NCI-H2107 treated with DMSO at 0.1 percent for 48 hours (cell line): ENCODE measurements around the gene FHOD3.

ENCODE experiments used
- DNase-seq: peaks from one replicate; lab custom pipeline; 2025; ENCODE audit not compliant: unreplicated experiment; lab: John Stamatoyannopoulos, UW

The FHOD3 gene

DNA sequence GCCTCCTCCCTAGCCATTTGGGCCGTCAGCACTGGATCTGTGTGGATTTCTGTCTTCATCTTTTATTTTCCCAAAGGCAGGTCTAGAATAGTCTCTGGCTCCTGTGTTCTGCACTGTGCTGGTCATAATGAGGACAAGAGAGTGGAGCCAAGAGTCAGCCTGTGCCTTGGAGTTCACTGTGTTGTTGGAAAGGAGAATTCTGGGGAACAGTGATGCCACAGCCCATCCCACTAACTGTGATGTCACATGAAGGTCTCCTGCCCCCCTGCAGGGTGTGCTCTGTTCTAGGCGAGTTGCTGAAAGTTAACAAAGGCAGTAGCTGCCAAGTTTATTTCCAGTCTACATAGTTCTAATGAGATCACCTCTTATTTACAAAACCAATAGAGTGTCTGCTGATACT is 282.8 kb downstream of the FHOD3 start:
- no peak for DNase-seq

DNA sequence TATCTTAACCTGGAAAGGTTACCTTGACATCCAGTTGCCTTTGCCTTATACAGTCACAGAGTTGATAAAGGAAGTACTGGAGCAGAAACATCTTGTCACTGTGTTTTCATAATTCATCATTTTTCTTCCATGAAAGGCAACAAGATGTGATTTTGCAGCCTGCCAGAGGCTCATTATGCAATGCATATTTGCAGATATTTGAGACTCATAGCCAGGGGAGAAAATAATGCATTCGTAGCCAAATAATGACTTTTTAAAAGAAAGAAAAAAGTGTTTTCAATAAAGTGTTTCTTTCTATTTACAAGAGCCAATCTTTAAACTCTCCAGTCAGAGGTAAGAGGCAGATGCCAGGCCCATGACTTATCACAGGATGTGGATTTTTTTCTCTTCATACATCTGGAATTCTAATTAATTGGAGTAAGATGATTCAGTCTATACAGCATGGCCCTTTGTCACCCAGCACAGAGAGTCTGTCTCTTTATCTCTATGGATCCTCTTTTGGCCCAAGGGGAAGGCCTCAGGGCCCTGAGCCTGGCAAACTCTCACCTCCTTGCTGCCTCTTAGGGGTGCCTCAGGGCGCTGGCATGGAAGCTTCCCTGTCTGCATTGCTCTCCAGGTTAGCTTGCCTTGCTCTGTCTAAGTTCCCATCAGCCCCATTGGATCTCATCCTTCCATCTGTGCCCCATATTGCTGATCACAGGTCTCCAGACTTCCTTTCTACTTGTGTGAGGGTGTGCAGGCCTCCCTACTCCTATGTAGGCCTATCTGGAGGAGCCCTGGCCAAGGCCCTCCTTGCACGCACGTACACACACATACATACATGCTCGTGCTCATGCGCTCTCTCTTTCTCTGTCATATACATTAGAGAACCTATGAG is 283.6 kb downstream of the FHOD3 start:
- no peak for DNase-seq

DNA sequence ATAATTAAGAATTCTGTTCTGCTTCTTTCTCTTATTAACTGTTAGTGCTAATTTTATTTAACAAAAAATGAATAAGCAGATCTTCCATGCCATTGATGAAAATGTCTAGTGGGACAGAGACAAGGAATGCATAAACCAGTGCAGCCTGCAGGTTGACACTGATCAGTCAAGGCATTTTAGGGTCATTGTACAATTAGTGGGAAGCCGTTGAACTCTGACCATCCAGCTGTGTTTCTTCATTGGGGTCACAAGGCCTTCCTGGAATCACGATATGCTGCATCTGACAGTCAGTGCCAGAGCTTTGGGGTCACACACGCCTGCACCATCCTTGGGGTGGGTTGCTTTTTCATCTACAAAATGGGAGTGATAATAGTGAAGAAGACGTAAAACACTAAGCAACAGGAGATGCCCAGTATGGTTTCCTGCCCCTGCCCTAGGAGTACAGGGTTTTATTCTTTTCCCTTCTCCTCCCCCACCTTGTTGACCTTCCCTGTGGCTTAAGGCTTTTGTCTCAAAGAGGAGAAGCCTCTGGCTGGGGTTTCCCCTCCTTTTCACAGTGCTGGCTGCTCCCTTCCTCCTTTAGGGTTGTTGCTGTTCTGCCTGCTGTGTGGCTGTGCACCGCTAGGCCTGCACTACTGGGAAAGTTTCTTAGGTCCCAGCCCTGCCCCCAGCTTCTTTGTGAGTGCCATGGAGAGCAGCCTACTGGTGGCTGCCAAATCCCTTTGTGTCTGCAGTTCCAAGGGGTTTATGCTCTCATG is 285.7 kb downstream of the FHOD3 start:
- no peak for DNase-seq

DNA sequence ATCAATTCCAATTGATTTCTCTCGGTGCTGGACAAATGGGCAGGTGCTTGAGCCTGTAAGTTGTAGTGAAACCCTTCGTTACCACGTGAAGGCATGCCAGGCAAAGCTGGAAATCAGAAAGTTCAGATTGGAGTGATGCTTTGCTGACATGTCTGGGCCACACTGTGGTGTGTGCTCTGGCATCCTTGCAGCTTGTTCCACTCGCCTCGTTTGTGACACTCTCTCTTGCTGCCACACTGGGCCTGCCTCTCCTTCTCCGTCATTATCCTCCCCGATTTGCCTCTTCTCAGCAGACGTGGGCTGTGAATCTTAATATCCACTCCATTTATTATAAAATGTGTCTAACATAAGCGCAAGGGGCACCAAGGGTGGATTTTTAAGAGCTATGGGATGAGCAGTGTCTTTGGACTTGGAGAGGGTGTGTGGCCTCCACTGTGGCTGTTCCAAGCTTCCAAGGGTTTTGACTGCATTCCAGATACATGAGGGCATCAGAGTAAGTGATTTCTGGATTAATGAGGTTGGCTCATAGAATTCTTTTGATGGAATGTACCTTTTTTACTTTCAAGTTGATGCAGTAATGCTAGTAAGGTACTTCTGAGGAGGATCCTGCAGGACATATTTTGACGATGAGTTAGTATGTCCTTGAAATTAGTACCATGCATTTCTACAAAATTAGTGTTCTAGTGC is 292.5 kb downstream of the FHOD3 start:
- no peak for DNase-seq

DNA sequence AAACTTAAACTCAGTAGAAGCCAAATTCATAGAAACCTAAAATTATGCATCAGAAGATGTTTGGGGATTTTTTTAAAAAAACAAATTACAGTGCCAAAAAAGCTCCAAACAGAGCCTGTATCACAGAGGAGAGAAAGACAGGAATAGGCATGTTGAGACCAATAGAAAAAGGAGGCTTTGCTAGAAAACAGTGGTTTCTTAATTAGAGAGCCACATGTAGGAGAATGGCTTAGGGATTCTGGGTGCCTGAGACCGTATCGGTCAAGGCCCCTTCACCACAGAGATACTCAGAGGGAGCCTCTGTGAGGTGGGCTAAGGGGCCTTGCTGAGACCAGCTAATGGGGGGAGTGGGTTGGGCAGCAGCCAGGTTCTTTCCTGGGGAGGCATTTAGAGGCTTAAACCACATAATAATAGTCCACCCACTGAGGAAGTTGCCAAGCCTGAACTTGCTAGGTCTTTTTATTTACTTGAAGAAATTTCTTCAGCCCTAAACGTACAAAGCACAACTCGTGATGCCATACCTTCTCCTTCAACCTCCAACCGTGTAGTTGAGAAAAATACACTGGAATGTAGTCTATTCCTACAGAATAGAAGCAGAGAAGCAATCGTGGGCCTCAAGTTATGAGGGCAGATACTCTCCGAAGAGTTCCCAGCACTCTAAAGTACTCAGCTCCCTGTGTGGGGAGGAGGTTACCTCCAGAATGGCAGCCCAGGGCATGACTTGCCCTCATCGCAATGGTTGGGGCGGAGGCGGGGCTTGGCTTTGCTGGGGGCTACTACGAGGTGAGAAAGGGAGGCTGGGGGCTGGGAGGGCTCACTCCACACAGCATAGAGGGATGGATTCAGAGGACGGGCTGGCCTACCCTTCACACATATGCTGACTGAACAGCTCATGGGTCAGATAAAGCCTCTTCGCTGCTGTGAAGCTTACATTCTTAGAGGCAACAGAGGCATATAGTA is 293.4 kb downstream of the FHOD3 start:
- no peak for DNase-seq

DNA sequence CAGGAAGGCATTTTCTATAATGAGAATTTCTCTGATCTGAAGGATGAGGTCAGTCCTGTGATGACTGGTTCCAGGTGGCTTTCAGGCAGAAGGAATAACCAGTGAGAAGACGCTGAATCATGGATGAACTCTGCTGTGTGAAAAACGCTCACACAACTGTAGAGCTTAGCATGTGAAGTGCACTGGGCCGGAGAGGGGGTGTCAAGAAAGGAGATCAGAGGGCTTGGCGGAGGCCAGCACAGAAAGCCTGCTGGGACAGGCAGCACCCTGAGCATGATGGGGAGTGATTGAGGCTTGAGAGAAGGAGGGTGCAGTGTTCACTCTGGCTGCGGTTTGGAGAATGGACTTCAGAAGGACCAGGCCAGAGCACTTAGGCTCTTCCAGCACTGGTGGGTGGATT is 294.8 kb downstream of the FHOD3 start:
- DNase-seq, result no peak

DNA sequence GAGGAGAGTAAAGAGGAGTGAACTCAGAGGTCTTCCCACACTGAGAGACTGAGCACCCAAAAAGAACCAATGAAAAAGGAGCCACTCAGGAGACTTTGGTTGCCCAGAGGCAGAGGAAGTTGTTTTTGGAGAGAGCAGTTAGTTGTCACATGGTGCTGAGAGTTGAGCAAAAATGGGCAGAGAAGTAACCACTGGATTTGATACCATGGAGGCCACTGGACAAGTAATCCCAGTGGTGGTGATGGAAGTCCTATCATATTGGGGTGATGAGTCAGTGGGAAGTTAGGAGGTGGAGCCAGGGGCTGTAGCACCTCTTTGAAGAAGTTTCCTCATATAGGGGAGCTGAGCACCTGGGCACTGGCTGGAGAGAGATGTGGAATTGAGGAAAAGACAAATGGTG is 295.5 kb downstream of the FHOD3 start:
- DNase-seq, result no peak

DNA sequence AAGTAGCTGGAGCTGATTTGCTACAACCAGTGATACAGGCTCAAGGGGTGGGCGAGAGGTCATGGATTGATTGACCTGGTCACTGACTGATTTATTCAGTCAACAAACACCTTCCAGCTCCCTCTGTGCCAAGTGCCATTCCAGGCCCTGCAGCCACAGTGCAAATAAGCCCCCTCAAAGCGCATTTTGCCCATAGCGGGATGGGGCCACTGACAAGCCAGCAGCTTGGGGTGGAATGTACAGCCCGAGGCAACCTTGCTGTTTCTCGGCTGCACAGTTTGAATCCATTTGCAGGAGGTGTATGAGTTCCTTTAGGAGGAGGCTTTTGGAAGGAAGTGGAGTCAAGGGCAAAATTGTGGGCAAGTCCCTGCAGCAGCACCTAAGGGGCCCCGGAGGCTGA is 296.1 kb downstream of the FHOD3 start:
- DNase-seq, result no peak

DNA sequence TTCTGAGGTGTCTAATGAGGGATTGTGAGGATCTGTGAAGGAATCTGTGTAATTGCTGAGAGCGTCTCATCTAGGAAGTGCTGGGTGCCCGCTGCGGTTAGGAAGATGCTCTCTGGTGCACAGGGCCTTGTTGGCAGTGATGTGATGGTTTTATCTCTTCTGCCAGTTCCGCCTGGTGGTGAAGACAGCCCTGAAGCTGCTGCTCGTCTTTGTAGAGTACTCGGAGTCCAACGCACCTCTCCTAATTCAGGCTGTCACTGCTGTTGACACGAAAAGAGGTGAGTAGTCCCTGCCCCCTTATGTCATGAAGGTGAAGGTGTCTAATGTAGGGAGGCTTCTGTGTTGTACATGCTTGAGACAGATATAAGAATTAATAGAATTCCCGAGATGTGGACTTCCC is 297.1 kb downstream of the FHOD3 start:
- DNase-seq, result no peak

DNA sequence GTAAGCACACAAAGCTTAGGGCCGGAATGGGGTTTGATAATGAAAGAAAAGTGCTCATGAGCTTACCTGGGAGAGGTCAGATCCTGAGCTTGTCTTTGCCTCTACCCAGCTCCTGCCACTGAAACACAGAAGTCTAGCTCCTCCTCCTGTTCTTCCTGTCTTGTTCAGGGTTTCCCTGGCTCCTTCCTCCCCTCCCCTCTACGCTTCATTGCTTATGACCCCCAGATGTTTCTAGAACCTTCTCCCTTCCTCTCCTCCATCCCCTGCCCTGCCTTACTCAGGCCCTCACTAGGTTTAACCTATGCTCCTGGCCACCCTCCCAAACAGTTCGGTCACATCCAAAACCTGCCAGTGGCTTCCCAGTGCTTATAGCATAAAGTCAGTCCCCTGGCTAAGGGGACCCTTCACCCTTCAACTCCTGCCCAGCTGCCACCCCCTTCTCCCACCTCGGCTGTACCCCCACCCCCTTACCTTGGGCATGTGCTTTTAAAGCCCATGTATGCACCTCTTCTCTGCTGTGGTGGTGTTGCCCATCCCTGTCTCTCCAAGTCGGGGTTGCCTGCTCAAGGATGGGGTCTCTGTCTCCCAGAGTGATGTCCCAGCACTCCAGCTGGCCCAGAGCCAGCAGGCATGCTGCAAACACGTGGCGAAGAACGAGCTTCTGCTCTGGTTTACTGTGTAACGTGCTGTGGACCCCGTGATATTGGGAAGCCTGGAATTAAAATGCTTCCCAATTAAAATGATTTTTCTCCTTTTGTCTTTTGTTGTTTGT is 297.7 kb downstream of the FHOD3 start:
- DNase-seq, result no peak

DNA sequence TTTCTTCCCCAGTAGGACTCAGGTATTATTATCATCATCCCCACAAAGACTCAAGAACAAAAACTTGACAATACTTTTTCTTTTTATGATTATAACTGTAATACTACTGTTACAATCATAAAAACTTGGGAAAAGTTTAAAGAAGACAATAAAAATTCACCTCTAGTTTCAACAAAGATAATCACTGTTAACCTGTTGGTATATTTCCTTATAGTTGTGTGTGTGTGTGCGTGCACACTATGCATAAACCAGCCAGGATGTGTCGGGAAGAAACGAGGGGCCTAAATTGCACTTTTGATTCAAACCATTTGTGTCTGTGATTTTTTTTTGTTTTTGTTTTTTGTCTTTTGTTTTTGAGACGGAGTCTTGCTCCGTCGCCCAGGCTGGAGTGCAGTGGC is 298.3 kb downstream of the FHOD3 start:
- DNase-seq, result no peak

DNA sequence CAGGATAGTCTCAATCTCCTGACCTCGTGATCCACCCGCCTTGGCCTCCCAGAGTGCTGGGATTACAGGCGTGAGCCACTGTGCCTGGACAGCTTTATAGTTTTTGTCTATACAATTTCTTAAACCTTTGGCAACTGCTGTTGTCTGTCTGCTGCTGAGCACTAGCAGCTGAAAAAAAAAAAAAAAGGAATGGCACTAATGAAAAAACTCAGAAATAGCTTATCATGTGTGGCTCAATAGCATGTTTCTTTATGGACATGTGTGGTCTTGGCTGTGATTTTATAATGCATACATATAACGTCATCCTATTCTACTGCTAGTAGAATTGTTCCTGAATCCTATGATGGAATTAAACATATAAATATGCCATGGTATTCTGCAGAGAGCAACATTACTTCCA is 300.1 kb downstream of the FHOD3 start:
- DNase-seq, result no peak

DNA sequence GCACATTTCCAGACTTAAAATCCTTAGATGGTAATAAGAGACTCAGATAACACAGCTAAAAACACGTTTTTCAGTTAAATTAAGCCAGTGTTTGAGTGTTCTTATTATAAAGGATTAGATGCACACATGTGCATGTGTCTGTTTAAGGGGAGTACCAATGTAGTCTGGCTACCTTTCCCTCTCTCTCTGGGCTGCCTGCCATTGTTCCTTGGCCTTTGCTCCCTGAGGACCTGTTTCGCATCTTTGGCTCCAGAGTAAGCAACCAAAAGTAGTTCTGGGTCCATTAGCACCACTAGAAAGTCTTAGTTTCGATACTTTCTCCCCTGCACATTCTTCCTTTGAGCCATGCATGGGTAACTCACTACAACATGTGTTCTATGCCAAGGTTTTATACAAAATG is 303.0 kb downstream of the FHOD3 start:
- no peak for DNase-seq

DNA sequence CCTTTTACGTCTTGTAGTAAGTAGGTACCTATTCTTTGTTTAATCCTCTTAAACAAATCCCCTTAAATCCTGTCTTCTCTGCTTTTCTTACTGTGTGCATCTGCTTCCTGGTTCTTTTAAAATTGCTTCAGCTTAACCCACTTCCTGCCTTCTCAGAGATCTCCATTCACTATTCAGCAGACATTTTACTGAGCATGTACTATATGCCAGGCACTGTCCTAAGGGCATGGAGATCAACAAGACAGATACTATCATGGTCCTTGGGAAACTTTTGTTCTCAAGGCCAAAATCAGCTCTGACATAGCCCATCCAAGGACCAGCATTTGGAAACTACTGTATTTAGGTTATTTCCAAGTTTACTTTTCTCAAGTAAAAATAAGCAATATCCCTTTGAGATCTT is 303.8 kb downstream of the FHOD3 start:
- no peak for DNase-seq

DNA sequence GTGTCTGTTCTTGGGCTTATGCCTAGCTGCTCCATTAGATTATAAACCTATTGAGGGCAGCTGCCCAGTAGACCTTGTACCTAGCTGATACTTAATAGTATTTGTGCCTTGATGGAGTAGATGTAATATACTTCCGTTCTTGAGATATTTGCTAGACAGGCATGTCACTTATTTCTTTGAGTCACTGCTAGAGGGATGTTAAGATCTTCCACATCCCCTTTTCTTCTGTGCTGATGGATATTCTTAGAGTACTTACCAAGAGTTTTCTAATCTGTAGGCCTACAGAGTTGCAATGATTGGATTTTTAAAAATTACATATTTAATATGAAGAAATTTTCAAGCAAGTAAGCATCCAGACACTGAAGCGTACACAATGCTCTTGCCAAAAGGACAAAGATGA is 304.6 kb downstream of the FHOD3 start:
- DNase-seq, result no peak

DNA sequence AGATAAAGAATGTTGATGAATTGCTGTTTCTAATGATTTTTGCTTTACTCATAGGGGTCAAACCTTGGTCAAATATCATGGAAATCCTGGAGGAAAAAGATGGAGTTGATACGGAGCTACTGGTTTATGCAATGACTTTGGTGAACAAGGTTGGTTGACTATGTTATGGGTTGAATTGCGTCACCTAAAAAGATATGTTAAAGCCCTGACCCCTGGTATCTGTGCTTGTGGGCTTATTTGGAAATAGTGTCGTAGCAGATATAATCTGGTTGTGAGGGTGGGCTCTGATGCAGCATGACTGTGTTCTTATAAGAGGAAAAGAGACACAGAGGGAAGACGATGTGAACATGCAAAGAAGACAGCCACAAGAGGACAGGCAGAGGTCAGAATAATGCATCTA is 305.1 kb downstream of the FHOD3 start:
- DNase-seq, result no peak

DNA sequence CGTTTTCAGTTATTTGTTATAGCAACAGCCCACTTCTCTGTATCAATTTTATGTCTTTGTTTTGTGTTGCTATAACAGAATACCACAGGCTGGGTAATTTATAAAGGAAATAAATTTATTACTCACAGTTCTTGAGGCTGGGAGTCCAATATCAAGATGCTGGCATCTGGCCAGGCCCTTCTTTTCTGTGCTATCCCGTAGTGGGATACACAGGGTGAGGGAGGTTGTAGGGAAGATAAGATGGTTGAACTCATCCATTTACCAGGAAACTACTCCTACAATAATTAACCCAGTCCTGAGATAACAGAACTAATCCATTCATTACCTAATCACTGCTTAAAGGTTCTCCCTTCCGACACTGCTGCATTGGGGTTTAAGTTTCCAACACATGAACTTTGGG is 310.6 kb downstream of the FHOD3 start:
- DNase-seq, result no peak

DNA sequence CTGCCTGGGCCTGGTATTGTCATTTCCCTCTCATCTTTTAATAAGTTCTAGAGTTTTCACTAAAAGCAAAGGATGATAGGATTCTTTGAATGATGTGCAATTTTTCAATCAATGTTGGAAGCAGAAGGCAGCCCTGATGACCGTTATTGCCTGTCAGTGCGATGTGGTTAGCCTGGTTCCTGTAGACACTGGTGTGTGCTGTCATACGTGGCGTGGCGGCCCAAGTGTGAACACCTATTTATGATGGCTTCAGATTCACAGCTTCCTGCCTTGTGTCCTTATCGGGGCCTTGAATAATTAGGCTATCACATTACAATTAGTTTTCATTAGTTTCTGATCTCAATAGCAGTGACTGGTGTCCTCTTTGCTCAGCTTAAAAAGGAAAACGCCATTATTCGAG is 312.7 kb downstream of the FHOD3 start:
- DNase-seq, result no peak

DNA sequence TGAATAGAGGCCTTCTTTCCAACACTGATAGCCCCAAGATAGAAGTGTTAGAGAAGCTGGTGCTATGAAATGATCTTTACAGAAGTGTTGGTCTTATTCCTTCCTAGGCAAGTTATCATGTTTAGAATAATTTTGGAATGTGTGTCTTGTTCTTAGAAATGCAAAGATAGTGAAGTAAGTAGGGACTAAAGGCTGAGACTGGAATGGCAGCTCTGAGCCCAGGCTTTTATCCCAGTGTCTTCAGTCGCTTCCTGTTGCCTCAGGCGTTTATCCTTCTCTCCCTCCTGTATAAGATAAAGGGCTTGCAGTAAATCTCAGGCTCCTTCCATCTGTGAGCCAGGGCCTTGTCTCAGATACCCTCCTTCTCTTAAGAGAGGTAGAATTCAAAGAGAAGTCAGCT is 313.1 kb downstream of the FHOD3 start:
- no peak for DNase-seq

DNA sequence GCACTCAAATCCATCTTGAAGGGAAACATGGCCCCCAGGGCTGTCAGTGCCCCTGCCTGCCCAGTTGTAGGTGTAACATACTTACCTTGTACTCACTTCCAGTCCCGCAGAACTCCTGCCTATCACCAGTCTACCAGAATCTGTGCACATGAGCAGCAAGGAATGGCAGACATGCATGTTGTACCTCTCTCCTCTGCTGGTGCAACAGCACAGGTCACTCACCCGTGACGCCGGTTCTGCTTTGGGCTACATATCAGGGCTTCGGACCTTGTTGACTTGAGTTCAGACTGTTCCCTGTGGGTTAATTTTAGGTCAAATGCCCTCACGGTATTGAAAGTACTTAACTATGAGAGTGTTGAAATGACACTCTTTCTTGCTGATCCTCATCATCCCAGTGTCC is 315.6 kb downstream of the FHOD3 start:
- no peak for DNase-seq
